HEK293 (cell line): ENCODE results near the gene ADGRF1.

Experiments used
- CTCF ChIA-PET: fragments of 350-600 bp; formaldehyde crosslinking; extraction: SDS; loops from one replicate; lab custom pipeline; 2021; ENCODE audit warnings: antibody characterized with exemption; lab: Yijun Ruan, JAX
- POLR2A ChIA-PET: fragments of 300-600 bp; formaldehyde crosslinking; extraction: SDS; loops from one replicate; lab custom pipeline; 2020; ENCODE audit warnings: antibody characterized with exemption, inconsistent platforms; lab: Yijun Ruan, JAX
- H3K27ac ChIP-seq: fragments of 200-500 bp; sonication (Bioruptor generic); 2 replicates; pipeline ENCODE4 v1.5.1; 2014; ENCODE audit warnings: low read depth, low read length, control low read depth, inconsistent platforms; ENCODE audit errors: extremely low read depth
- H3K36me3 ChIP-seq, 2 experiments: fragments of 200-500 bp in 1 of 2; sonication (Bioruptor generic) in 1 of 2; 1 replicate in 1 of 2; 2 replicates in 1 of 2; pipeline ENCODE4 v1.5.1; 2014 to 2017; ENCODE audit warnings: inconsistent platforms in 2 of 2, low read length in 2 of 2; ENCODE audit not compliant: control insufficient read depth in 2 of 2, insufficient read depth in 1 of 2
- H3K4me1 ChIP-seq: fragments of 200-500 bp; sonication (Bioruptor generic); 2 replicates; pipeline ENCODE4 v1.5.1; 2014; ENCODE audit warnings: mild to moderate bottlenecking, low read length, inconsistent platforms; ENCODE audit not compliant: control insufficient read depth, insufficient read depth
- H3K4me3 ChIP-seq: 2 replicates; pipeline ENCODE4 v1.5.1; 2011; ENCODE audit warnings: low read depth, mild to moderate bottlenecking, control low read depth, low read length, moderate library complexity
- H3K9me3 ChIP-seq: fragments of 200-500 bp; sonication (Bioruptor generic); 2 replicates; pipeline ENCODE4 v1.5.1; 2014; ENCODE audit warnings: low read depth, low read length, inconsistent platforms; ENCODE audit not compliant: control insufficient read depth, insufficient read depth
- REPIN1 ChIP-seq: fragments of 450-650 bp; formaldehyde crosslinking; IDR thresholded peaks from 2 replicates; pipeline ENCODE4 v1.5.1; 2017; ENCODE audit warnings: missing biosample characterization, missing genetic modification characterization, low read depth
- SCRT2 ChIP-seq: fragments of 450-650 bp; formaldehyde crosslinking; IDR thresholded peaks from 2 replicates; pipeline ENCODE4 v1.5.1; 2016; ENCODE audit warnings: missing biosample characterization, missing genetic modification characterization
- TRIM28 ChIP-seq: IDR thresholded peaks from 2 replicates; pipeline ENCODE4 v1.6.1; 2011; ENCODE audit warnings: low read length, control low read depth, borderline replicate concordance
- YY1 ChIP-seq: fragments of 450-650 bp; formaldehyde crosslinking; IDR thresholded peaks from 2 replicates; pipeline ENCODE4 v1.5.1; 2018; ENCODE audit warnings: missing biosample characterization, missing genetic modification characterization
- YY2 ChIP-seq: fragments of 450-650 bp; formaldehyde crosslinking; IDR thresholded peaks from 2 replicates; pipeline ENCODE4 v1.5.1; 2016; ENCODE audit warnings: missing biosample characterization, missing genetic modification characterization
- ZFP69B ChIP-seq: fragments of 450-650 bp; formaldehyde crosslinking; IDR thresholded peaks from 2 replicates; pipeline ENCODE4 v1.5.1; 2016; ENCODE audit warnings: missing biosample characterization, missing genetic modification characterization
- ZNF138 ChIP-seq: fragments of 450-650 bp; formaldehyde crosslinking; IDR thresholded peaks from 2 replicates; pipeline ENCODE4 v1.5.1; 2016; ENCODE audit warnings: missing biosample characterization, missing genetic modification characterization, borderline replicate concordance
- ZNF221 ChIP-seq: fragments of 450-650 bp; formaldehyde crosslinking; IDR thresholded peaks from 2 replicates; pipeline ENCODE4 v1.5.1; 2017; ENCODE audit warnings: missing biosample characterization, missing genetic modification characterization, borderline replicate concordance
- ZNF248 ChIP-seq: fragments of 450-650 bp; formaldehyde crosslinking; IDR thresholded peaks from 2 replicates; pipeline ENCODE4 v1.5.1; 2017; ENCODE audit warnings: missing biosample characterization, missing genetic modification characterization
- ZNF426 ChIP-seq: fragments of 450-650 bp; formaldehyde crosslinking; IDR thresholded peaks from 2 replicates; pipeline ENCODE4 v1.5.1; 2017; ENCODE audit warnings: missing biosample characterization, missing genetic modification characterization, mild to moderate bottlenecking, inconsistent platforms, moderate library complexity
- ZNF501 ChIP-seq: fragments of 450-650 bp; formaldehyde crosslinking; IDR thresholded peaks from 2 replicates; pipeline ENCODE4 v1.5.1; 2016; ENCODE audit warnings: missing biosample characterization, missing genetic modification characterization
- ZNF610 ChIP-seq: fragments of 450-650 bp; formaldehyde crosslinking; IDR thresholded peaks from 2 replicates; pipeline ENCODE4 v1.5.1; 2016; ENCODE audit warnings: missing biosample characterization, missing genetic modification characterization, borderline replicate concordance
- ZNF624 ChIP-seq: fragments of 450-650 bp; formaldehyde crosslinking; IDR thresholded peaks from 2 replicates; pipeline ENCODE4 v1.5.1; 2017; ENCODE audit warnings: missing biosample characterization, missing genetic modification characterization
- ZNF654 ChIP-seq: fragments of 450-650 bp; formaldehyde crosslinking; IDR thresholded peaks from 2 replicates; pipeline ENCODE4 v1.5.1; 2016; ENCODE audit warnings: low read depth, missing biosample characterization, missing genetic modification characterization
- ZNF658 ChIP-seq: fragments of 450-650 bp; formaldehyde crosslinking; IDR thresholded peaks from 2 replicates; pipeline ENCODE4; 2016; ENCODE audit warnings: missing biosample characterization, missing genetic modification characterization
- ZNF785 ChIP-seq: fragments of 450-650 bp; formaldehyde crosslinking; IDR thresholded peaks from 2 replicates; pipeline ENCODE4 v1.5.1; 2016; ENCODE audit warnings: missing biosample characterization, missing genetic modification characterization
- TF ChIP-seq, protein P1 (sequence below): fragments of 450-650 bp; formaldehyde crosslinking; IDR thresholded peaks from 2 replicates; pipeline ENCODE4 v1.5.1; 2016; ENCODE audit warnings: missing biosample characterization, missing genetic modification characterization, low read depth
- TF ChIP-seq, protein P2 (sequence below): fragments of 450-650 bp; formaldehyde crosslinking; IDR thresholded peaks from 2 replicates; pipeline ENCODE4 v1.5.1; 2017; ENCODE audit warnings: missing biosample characterization, missing genetic modification characterization
- TF ChIP-seq, protein P3 (sequence below): fragments of 450-650 bp; formaldehyde crosslinking; IDR thresholded peaks from 2 replicates; pipeline ENCODE4 v1.5.1; 2016; ENCODE audit warnings: missing biosample characterization, missing genetic modification characterization, borderline replicate concordance

Gene ADGRF1

DNA sequence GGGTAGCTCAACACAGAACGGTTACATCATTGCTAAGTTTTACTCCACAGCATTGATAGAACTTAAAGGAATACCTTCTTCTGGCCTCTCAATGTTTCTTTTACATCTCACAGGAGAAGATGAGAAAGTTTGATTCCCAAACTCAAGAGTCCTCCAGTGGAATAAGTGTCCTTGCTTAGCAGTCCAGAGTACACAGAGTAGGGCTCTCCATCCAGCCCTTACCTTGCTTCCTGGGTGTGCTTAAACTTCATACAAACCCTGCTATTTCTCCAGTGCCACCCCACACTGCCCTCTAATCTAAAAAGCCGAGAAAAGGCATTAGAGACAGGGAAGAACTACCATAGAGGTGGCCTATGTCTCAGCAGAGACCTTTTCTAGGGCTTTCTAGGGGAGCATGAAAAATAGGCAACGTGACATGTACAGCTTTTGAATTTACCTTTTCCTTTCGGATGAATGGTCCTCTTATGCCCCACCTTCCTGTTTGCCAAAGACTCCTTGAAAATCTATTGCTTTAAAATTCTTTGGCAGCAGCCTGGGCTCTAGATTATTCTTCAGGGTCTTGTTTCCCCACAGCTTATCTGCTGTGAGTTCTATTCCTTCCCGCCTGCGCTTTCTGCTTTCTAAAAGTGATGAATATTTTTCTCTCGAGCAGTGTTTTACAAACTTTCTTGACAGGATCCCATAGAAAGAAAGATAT lies 12.1 kb downstream of the ADGRF1 start (continued):
- no peak for TF ChIP-seq ZFP69B (tag by site-specific recombination)
- no peak for TF ChIP-seq ZNF785 (tag by site-specific recombination)
- TF ChIP-seq ZNF624 (tag by site-specific recombination): no peak
- no peak for TF ChIP-seq ZNF654
- TF ChIP-seq ZNF610: no peak
- TF ChIP-seq, protein P1, sequence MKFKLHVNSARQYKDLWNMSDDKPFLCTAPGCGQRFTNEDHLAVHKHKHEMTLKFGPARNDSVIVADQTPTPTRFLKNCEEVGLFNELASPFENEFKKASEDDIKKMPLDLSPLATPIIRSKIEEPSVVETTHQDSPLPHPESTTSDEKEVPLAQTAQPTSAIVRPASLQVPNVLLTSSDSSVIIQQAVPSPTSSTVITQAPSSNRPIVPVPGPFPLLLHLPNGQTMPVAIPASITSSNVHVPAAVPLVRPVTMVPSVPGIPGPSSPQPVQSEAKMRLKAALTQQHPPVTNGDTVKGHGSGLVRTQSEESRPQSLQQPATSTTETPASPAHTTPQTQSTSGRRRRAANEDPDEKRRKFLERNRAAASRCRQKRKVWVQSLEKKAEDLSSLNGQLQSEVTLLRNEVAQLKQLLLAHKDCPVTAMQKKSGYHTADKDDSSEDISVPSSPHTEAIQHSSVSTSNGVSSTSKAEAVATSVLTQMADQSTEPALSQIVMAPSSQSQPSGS (tag by site-specific recombination): no peak
- no peak for TF ChIP-seq YY2 (tag by site-specific recombination)
- TF ChIP-seq YY1 (tag by site-specific recombination): no peak

DNA sequence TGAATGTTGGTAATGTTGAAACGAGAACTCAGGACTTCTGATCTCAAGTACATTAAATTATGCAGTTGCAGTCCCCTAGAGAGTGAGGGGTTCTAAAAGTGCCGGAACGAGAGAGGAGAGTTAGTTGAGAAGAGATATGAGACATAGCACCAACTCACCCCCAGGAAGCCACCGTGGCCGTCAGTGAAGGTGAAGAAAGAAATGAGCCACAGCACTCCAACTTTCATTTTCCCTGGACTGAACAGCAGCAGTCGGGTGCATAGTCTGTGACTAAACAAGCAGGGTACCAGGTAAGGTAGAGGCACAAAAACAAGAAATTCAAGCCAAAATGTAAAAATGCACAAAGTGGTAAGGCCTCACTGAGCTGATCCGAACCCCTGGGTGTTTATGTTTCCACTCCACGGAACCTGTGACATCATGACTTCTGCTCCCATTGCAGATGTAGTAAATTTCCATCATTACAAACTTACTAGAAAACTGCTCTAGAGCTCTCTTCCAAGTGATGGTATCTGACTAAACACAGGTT lies 13.2 kb downstream of the ADGRF1 start:
- H3K36me3 ChIP-seq: no peaks in the 10 kb centered on the region
- CTCF ChIA-PET: interaction anchor here (0.6 kb wide), 2 partner anchors 14 to 323 kb away, joined by 3 read pairs; no protein-coding TSS in a partner anchor
- H3K27ac ChIP-seq: no peak overlapping the region
- H3K4me1 ChIP-seq: peaks cover 8% of the 10 kb centered on the region
- POLR2A ChIA-PET: no interaction called here
- TF ChIP-seq, protein P2, sequence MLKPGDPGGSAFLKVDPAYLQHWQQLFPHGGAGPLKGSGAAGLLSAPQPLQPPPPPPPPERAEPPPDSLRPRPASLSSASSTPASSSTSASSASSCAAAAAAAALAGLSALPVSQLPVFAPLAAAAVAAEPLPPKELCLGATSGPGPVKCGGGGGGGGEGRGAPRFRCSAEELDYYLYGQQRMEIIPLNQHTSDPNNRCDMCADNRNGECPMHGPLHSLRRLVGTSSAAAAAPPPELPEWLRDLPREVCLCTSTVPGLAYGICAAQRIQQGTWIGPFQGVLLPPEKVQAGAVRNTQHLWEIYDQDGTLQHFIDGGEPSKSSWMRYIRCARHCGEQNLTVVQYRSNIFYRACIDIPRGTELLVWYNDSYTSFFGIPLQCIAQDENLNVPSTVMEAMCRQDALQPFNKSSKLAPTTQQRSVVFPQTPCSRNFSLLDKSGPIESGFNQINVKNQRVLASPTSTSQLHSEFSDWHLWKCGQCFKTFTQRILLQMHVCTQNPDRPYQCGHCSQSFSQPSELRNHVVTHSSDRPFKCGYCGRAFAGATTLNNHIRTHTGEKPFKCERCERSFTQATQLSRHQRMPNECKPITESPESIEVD (tag by site-specific recombination): no peak
- no peak for TF ChIP-seq ZNF658 (tag by site-specific recombination)
- no peak for TF ChIP-seq SCRT2
- TF ChIP-seq ZNF501 (tag by site-specific recombination): no peak
- no peak for TF ChIP-seq ZNF221 (tag by site-specific recombination)
- TF ChIP-seq ZNF624 (tag by site-specific recombination): no peak
- TF ChIP-seq REPIN1 (tag by site-specific recombination): no peak
- TF ChIP-seq ZNF248 (tag by site-specific recombination): no peak
- no peak for TF ChIP-seq ZNF138 (tag by site-specific recombination)
- TF ChIP-seq, all 188 proteins: peak for 0
- Histone ChIP-seq H3K4me3 (no peak overlapping the region), H3K9me3 (no peaks in the 10 kb centered on the region)

DNA sequence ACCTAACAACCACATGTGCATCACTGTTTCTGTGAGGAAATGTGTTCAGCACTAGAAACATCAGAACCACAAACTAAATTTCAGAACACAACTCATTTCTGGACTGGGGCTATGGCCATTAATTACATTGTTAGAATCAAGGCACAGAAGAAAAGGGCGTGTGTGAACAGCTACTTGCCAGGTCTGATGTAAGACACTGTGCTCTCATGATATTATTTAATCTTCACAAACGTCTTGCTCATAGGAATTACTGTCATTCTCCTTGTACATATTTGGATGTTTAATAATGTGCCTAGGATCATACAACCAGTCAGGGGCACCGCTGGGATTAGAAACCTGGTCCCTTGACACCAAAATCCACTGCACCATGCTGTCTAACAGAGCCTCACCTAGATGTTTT lies 14.8 kb downstream of the ADGRF1 start:
- no peaks in the 10 kb centered on the region for H3K36me3 ChIP-seq

More for the DNA sequence above, 14.8 kb downstream of the ADGRF1 start:
- Histone ChIP-seq H3K4me3 (no peak overlapping the region), H3K4me1 (no peaks in the 10 kb centered on the region), H3K9me3 (no peaks in the 10 kb centered on the region), H3K27ac (no peak overlapping the region)
- CTCF ChIA-PET: no interaction called here
- TF ChIP-seq TRIM28 (no peak), ZNF426 (tag by site-specific recombination) (no peak)
- TF ChIP-seq, protein P3, sequence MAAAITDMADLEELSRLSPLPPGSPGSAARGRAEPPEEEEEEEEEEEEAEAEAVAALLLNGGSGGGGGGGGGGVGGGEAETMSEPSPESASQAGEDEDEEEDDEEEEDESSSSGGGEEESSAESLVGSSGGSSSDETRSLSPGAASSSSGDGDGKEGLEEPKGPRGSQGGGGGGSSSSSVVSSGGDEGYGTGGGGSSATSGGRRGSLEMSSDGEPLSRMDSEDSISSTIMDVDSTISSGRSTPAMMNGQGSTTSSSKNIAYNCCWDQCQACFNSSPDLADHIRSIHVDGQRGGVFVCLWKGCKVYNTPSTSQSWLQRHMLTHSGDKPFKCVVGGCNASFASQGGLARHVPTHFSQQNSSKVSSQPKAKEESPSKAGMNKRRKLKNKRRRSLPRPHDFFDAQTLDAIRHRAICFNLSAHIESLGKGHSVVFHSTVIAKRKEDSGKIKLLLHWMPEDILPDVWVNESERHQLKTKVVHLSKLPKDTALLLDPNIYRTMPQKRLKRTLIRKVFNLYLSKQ: no peak
- POLR2A ChIA-PET: no interaction called here
